Cardiac fibroblast (primary cell): ENCODE measurements around the gene SERP2.
A peak's percentile ranks its signal among the peaks of the same experiment; 100 is the strongest.

Experiments
- DNase-seq, 2 donors: peaks; one replicate each; pipeline versions ENCODE4 v3.0.0 to v3.0.0-alpha.2; 2010; ENCODE audit warnings: low read depth in 2 of 2
- H3K4me3 ChIP-seq, 2 donors: replicated peaks in 1 of 2; 1 replicate in 1 of 2; 2 replicates in 1 of 2; pipeline ENCODE4 v1.5.1; 2011; ENCODE audit warnings: low read depth in 2 of 2, low read length in 2 of 2, mild to moderate bottlenecking in 2 of 2, moderate library complexity in 1 of 2
- CTCF ChIP-seq: IDR thresholded peaks from one replicate; pipeline ENCODE4 v1.5.1; 2011; ENCODE audit warnings: low read depth, mild to moderate bottlenecking, low read length, inconsistent platforms

SERP2 gene

DNA sequence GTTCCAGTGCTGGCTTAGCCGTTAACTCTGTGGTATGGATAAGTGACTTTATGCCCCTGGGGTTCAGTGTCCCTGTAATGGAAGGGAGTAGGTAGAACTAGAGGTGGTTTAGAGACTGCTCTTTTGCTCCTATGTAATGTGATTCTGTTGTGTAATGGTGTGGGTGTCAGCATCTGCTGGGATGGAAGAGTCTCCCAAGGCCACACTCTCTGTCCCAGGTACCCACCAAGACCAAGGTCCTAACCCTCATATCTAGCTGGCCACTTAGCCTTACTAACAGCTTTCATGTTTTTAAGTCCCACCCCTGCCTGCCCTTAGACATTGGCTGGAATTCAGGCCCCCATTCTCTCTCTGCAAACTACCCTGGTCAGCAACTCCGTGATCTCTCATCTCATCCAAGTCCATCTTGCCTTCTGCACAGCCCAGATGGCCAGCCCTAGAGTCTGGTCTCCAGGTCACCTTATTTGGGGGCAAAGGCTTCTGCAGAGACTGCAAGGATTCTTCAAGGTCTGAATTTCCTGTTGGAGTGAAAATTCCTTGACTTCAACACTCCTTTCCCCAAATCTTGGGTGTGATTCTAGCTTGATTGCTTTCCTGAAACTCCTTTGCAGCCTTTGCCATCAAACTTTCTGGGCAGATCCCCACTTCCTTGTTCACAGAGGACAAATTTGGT lies 48.4 kb downstream of the SERP2 start:
- H3K4me3 ChIP-seq: no peak overlapping the region
- no peak for TF ChIP-seq CTCF
- no peak for DNase-seq

GRCh38 chr13:44422755-44423643 lies 49.4 kb downstream of the SERP2 start:
- no peak overlapping the region for H3K4me3 ChIP-seq
- TF ChIP-seq CTCF: no peak
- DNase-seq: peak in 1 of 2 donors; percentile 12

DNA sequence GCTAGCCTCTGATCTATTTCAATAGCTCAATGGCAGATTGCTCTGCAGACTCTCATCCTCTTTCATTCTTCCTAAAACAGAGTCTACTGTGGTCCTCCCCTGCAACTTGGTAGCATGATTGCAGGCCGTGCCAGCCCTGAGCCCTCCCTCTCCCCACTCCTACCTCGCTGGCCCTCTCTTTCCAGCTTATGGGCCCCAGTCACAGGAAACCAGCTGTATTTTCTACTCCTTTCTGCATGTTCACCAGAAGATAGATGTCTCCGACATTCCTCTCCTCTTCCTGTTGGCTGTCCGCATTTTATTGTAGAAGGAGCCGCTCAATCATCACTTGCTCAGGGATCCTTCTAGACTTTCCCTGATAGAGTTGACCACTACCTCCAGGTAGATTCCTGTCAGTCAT lies 50.2 kb downstream of the SERP2 start:
- H3K4me3 ChIP-seq: no peak overlapping the region
- no peak for DNase-seq
- TF ChIP-seq CTCF: no peak

DNA sequence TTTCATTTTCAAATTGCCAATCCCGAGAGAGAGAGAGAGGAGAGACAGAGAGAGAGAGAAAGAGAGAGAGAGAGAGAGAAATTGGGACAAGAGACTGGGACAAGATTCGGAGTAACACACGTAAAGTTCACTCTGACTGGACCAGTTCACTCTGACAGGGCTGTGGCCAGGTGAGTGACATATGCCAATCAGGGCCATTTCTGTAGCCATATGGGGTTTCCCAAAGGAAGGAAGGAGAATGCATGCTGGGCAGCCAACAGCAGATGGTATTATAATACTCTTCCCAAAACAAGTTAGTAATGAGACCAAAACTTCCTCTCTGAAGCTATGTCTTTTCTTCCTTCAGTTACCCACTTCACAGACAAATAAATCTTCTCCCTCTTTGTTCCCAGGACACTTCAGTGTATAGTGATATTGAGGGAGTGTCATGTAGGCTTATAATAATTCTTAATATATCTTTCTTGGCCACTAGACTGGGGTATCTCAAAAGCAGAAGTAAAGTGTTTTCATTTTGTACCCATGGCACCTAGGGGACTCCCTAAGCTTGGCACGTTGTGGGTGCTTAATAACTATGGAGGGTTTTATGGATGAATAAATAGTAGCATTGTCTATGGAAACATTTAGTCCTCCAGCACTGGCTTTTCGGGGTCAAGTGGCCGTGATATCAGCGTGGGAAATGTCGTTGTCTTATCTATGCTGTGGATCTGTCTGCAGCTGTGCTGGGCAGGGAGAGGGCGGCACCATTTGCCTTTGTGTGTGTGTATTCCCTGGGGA lies 51.6 kb downstream of the SERP2 start:
- TF ChIP-seq CTCF: no peak
- H3K4me3 ChIP-seq: no peak overlapping the region
- DNase-seq: no peak

DNA sequence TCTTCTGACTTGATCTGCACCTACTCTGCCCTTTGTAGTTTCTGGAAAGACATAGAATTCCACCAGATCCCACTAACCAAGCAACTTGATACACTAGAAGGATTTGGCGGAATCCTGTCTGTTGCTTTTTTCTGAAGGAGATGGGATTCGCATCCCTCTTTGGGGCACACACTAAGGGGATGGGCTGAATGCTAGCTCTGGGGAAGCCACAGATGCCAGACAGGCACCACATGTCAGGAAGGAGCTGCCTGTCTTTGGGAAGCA lies 52.1 kb downstream of the SERP2 start:
- TF ChIP-seq CTCF: no peak
- no peak for DNase-seq

GRCh38 chr13:44426461-44426860 lies 52.8 kb downstream of the SERP2 start:
- no peak for DNase-seq
- TF ChIP-seq CTCF: no peak
- no peak overlapping the region for H3K4me3 ChIP-seq

More for the DNA sequence above, 52.1 kb downstream of the SERP2 start:
- H3K4me3 ChIP-seq: no peak overlapping the region
